Stimulated activated CD8-positive, alpha-beta memory T cell treated with anti-CD3 and anti-CD28 coated beads, Interleukin-4, amount 100 ng/mL, for 1 hour (primary cell): ENCODE measurements around the gene LETM1.

Experiments used
- DNase-seq, 2 donors: peaks; one replicate each; pipeline ENCODE4 v3.0.0-alpha.2; 2020; ENCODE audit warnings: low read depth in 2 of 2, low spot score in 1 of 2

LETM1 gene

GRCh38 chr4:1783015-1783414 lies 72.9 kb downstream of the LETM1 start:
- DNase-seq: no peak

- no peak for DNase-seq
Measured at GRCh38 chr4:1780435-1780834, 75.5 kb downstream of the LETM1 start.

GRCh38 chr4:1779588-1780382 lies 76.2 kb downstream of the LETM1 start:
- no peak for DNase-seq

GRCh38 chr4:1778642-1779392 lies 77.1 kb downstream of the LETM1 start:
- DNase-seq: no peak

- no peak for DNase-seq
Measured at GRCh38 chr4:1777822-1778641, 77.9 kb downstream of the LETM1 start.

- DNase-seq: no peak
Measured at GRCh38 chr4:1776521-1777161, 79.3 kb downstream of the LETM1 start.

- no peak for DNase-seq
Measured at GRCh38 chr4:1775731-1776500, 80.0 kb downstream of the LETM1 start.

- no peak for DNase-seq
Measured at GRCh38 chr4:1773754-1774153, 82.2 kb downstream of the LETM1 start.

- no peak for DNase-seq
Measured at GRCh38 chr4:1772853-1773538, 83.0 kb downstream of the LETM1 start.

- DNase-seq: no peak
Measured at GRCh38 chr4:1771555-1772305, 84.2 kb downstream of the LETM1 start.

GRCh38 chr4:1770791-1771231 lies 85.1 kb downstream of the LETM1 start:
- DNase-seq: no peak

- DNase-seq: no peak
Measured at GRCh38 chr4:1770245-1770644, 85.7 kb downstream of the LETM1 start.

GRCh38 chr4:1769692-1770091 lies 86.3 kb downstream of the LETM1 start:
- no peak for DNase-seq

GRCh38 chr4:1768367-1769034 lies 87.5 kb downstream of the LETM1 start:
- no peak for DNase-seq

GRCh38 chr4:1767770-1768366 lies 88.1 kb downstream of the LETM1 start:
- DNase-seq: no peak

GRCh38 chr4:1767061-1767769 lies 88.7 kb downstream of the LETM1 start:
- DNase-seq: no peak
